Measurements from ENCODE around the gene TANGO2. TPM values are rescaled to one million over a fixed set of nuclear protein-coding genes. Genes with fewer than 3 reads are reported as not detected.

The TANGO2 gene
- total and polyA plus RNA-seq, 4 donors = 24.8 to 45.3 (median 36.6) TPM

DNA sequence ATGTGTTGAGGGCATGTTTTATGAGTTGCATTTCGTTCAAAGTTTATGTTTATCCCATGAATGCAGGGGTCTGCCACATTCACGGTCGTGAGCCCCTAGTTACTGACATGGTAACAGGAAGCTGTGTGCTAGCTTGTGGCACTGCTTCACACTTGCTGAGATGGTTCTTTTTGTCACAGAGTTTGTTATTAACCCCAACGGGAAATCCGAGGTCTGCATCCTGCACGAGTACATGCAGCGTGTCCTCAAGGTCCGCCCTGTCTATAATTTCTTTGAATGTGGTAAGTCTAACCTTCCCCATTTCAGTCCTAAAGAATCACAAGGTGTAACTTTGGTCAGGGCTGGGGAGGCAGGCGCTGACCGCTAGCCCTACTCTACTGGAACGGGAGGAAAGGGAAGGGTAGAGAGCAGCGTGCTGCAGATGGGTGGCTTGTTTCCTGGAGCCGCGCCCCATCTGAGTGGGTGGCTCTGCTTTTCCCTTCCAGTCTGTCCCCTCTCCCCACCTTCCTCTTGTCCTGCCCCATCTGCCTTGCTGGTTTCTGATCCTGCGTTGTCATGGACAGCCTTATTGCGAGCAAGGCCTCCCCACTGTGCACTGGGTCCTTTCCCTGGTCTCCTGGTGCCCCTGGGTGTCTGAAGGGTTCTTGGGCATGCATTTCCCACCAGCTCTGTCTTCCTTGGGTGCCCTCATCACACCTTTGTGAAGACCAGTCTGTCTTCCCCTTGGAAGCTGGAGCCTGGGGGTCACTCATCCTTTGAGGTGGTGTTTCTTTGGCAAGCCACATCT lies 71.0 kb downstream of the TANGO2 start:
- H3K4me1 ChIP-seq (ENCODE audit: control insufficient read depth in 1 of 2, insufficient read depth in 2 of 2, low read length in 2 of 2) = no peaks in the 10 kb centered on the region
- no peak for ATAC-seq (ENCODE audit: low FRiP score)
- no peak overlapping the region for H3K4me3 ChIP-seq (ENCODE audit: low read length in 2 of 2)
- H3K36me3 ChIP-seq (ENCODE audit: control insufficient read depth in 1 of 2, insufficient read depth in 2 of 2, low read length in 1 of 2) = peaks cover 2 to 7% of the 10 kb centered on the region in 2 donors
- H3K27me3 ChIP-seq (ENCODE audit: control insufficient read depth in 1 of 2, insufficient read depth in 2 of 2, low read length in 1 of 2) = no peaks in the 10 kb centered on the region
- H3K27ac ChIP-seq (ENCODE audit: low read depth in 1 of 2, low read length in 2 of 2) = no peak overlapping the region
- DNase-seq = peak; percentile 23 to 25
- WGBS, 2 donors = 94 to 95% methylated on average over 16 of the region's 16 CpGs
- no peaks in the 10 kb centered on the region for H3K9me3 ChIP-seq (ENCODE audit: control insufficient read depth, low read length)
- intact Hi-C loops (cut with DNase I) = no loop called here

GRCh38 chr22:20092477-20092854 lies 71.6 kb downstream of the TANGO2 start:
- Histone ChIP-seq H3K4me3 (ENCODE audit: low read length in 2 of 2) (no peak overlapping the region), H3K27ac (ENCODE audit: low read depth in 1 of 2, low read length in 2 of 2) (no peak overlapping the region), H3K9me3 (ENCODE audit: control insufficient read depth, low read length) (no peaks in the 10 kb centered on the region), H3K27me3 (ENCODE audit: control insufficient read depth in 1 of 2, insufficient read depth in 2 of 2, low read length in 1 of 2) (no peaks in the 10 kb centered on the region), H3K36me3 (ENCODE audit: control insufficient read depth in 1 of 2, insufficient read depth in 2 of 2, low read length in 1 of 2) (peaks cover 2 to 7% of the 10 kb centered on the region in 2 donors), H3K4me1 (ENCODE audit: control insufficient read depth in 1 of 2, insufficient read depth in 2 of 2, low read length in 2 of 2) (no peaks in the 10 kb centered on the region)
- intact Hi-C loops (cut with DNase I) = no loop called here
- DNase-seq (peak; percentile 18 to 48), ATAC-seq (ENCODE audit: low FRiP score) (no peak)
- 93 to 94% methylated on average over 11 of the region's 11 CpGs for WGBS, 2 donors

GRCh38 chr22:20093418-20094196 lies 72.7 kb downstream of the TANGO2 start:
- Histone ChIP-seq H3K27me3 (ENCODE audit: control insufficient read depth in 1 of 2, insufficient read depth in 2 of 2, low read length in 1 of 2) (no peaks in the 10 kb centered on the region), H3K9me3 (ENCODE audit: control insufficient read depth, low read length) (no peaks in the 10 kb centered on the region), H3K4me3 (ENCODE audit: low read length in 2 of 2) (no peak overlapping the region), H3K27ac (ENCODE audit: low read depth in 1 of 2, low read length in 2 of 2) (peak overlapping the region in 1 of 2 donors; percentile 49), H3K36me3 (ENCODE audit: control insufficient read depth in 1 of 2, insufficient read depth in 2 of 2, low read length in 1 of 2) (peaks cover 0 to 4% of the 10 kb centered on the region in 2 donors), H3K4me1 (ENCODE audit: control insufficient read depth in 1 of 2, insufficient read depth in 2 of 2, low read length in 2 of 2) (no peaks in the 10 kb centered on the region)
- 29 to 39% methylated on average over 13 of the region's 13 CpGs for WGBS, 2 donors
- DNase-seq (peak; percentile 68 to 78), ATAC-seq (ENCODE audit: low FRiP score) (peak; percentile 86)
- intact Hi-C loops (cut with DNase I) = no loop called here

- no peak overlapping the region for H3K4me3 ChIP-seq (ENCODE audit: low read length in 2 of 2)
- no peaks in the 10 kb centered on the region for H3K9me3 ChIP-seq (ENCODE audit: control insufficient read depth, low read length)
- H3K27me3 ChIP-seq (ENCODE audit: control insufficient read depth in 1 of 2, insufficient read depth in 2 of 2, low read length in 1 of 2) = no peaks in the 10 kb centered on the region
- no peaks in the 10 kb centered on the region for H3K4me1 ChIP-seq (ENCODE audit: control insufficient read depth in 1 of 2, insufficient read depth in 2 of 2, low read length in 2 of 2)
- ATAC-seq (ENCODE audit: low FRiP score) (no peak), DNase-seq (peak; percentile 38 to 61)
- intact Hi-C loops (cut with DNase I) = no loop called here
- peaks cover 0 to 4% of the 10 kb centered on the region in 2 donors for H3K36me3 ChIP-seq (ENCODE audit: control insufficient read depth in 1 of 2, insufficient read depth in 2 of 2, low read length in 1 of 2)
- H3K27ac ChIP-seq (ENCODE audit: low read depth in 1 of 2, low read length in 2 of 2) = no peak overlapping the region
- WGBS, 2 donors = 83% methylated on average over 15 of the region's 15 CpGs
Measured at GRCh38 chr22:20094197-20094807, 73.4 kb downstream of the TANGO2 start.

DNA sequence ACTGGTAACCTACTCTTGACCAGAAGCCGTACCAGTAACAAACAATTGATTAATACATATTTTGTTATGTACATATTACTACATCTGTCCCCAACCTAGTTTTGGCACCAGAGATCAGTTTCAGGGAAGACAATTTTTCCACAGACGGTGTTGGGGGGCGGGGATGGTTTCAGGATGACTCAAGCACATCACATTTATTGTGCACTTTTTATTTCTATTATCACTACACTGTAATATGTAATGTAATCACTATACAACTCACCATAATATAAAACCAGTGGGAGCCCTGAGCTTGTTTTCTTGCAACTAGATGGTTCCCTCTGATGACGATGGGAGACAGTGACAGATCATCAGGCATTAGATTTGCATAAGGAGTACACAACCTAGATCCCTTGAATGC lies 74.6 kb downstream of the TANGO2 start:
- no peaks in the 10 kb centered on the region for H3K4me1 ChIP-seq (ENCODE audit: control insufficient read depth in 1 of 2, insufficient read depth in 2 of 2, low read length in 2 of 2)
- H3K27ac ChIP-seq (ENCODE audit: low read depth in 1 of 2, low read length in 2 of 2) = no peak overlapping the region
- H3K4me3 ChIP-seq (ENCODE audit: low read length in 2 of 2) = no peak overlapping the region
- no peaks in the 10 kb centered on the region for H3K9me3 ChIP-seq (ENCODE audit: control insufficient read depth, low read length)
- H3K27me3 ChIP-seq (ENCODE audit: control insufficient read depth in 1 of 2, insufficient read depth in 2 of 2, low read length in 1 of 2) = no peaks in the 10 kb centered on the region
- WGBS, 2 donors = 98 to 99% methylated on average over 4 of the region's 4 CpGs
- intact Hi-C loops (cut with DNase I) = no loop called here
- DNase-seq (peak in 1 of 2 donors; percentile 6), ATAC-seq (ENCODE audit: low FRiP score) (no peak)
- H3K36me3 ChIP-seq (ENCODE audit: control insufficient read depth in 1 of 2, insufficient read depth in 2 of 2, low read length in 1 of 2) = peaks cover 4% of the 10 kb centered on the region in 2 donors

GRCh38 chr22:20096574-20097420 lies 75.9 kb downstream of the TANGO2 start:
- ATAC-seq (ENCODE audit: low FRiP score) (no peak), DNase-seq (no peak)
- peaks cover 2 to 4% of the 10 kb centered on the region in 2 donors for H3K36me3 ChIP-seq (ENCODE audit: control insufficient read depth in 1 of 2, insufficient read depth in 2 of 2, low read length in 1 of 2)
- WGBS, 2 donors = 98 to 100% methylated on average over 2 of the region's 2 CpGs
- intact Hi-C loops (cut with DNase I) = no loop called here
- no peak overlapping the region for H3K27ac ChIP-seq (ENCODE audit: low read depth in 1 of 2, low read length in 2 of 2)
- no peak overlapping the region for H3K4me3 ChIP-seq (ENCODE audit: low read length in 2 of 2)
- no peaks in the 10 kb centered on the region for H3K4me1 ChIP-seq (ENCODE audit: control insufficient read depth in 1 of 2, insufficient read depth in 2 of 2, low read length in 2 of 2)
- H3K27me3 ChIP-seq (ENCODE audit: control insufficient read depth in 1 of 2, insufficient read depth in 2 of 2, low read length in 1 of 2) = no peaks in the 10 kb centered on the region
- H3K9me3 ChIP-seq (ENCODE audit: control insufficient read depth, low read length) = no peaks in the 10 kb centered on the region

GRCh38 chr22:20099099-20099711 lies 78.3 kb downstream of the TANGO2 start:
- H3K36me3 ChIP-seq (ENCODE audit: control insufficient read depth in 1 of 2, insufficient read depth in 2 of 2, low read length in 1 of 2) = peaks cover 4 to 6% of the 10 kb centered on the region in 2 donors
- no peak for ATAC-seq (ENCODE audit: low FRiP score)
- peak; percentile 12 to 59 for DNase-seq
- WGBS, 2 donors = 93 to 94% methylated on average over 6 of the region's 6 CpGs
- intact Hi-C loops (cut with DNase I) = no loop called here
- no peaks in the 10 kb centered on the region for H3K27me3 ChIP-seq (ENCODE audit: control insufficient read depth in 1 of 2, insufficient read depth in 2 of 2, low read length in 1 of 2)
- no peak overlapping the region for H3K27ac ChIP-seq (ENCODE audit: low read depth in 1 of 2, low read length in 2 of 2)
- H3K4me3 ChIP-seq (ENCODE audit: low read length in 2 of 2) = no peak overlapping the region
- H3K4me1 ChIP-seq (ENCODE audit: control insufficient read depth in 1 of 2, insufficient read depth in 2 of 2, low read length in 2 of 2) = no peaks in the 10 kb centered on the region
- no peaks in the 10 kb centered on the region for H3K9me3 ChIP-seq (ENCODE audit: control insufficient read depth, low read length)

DNA sequence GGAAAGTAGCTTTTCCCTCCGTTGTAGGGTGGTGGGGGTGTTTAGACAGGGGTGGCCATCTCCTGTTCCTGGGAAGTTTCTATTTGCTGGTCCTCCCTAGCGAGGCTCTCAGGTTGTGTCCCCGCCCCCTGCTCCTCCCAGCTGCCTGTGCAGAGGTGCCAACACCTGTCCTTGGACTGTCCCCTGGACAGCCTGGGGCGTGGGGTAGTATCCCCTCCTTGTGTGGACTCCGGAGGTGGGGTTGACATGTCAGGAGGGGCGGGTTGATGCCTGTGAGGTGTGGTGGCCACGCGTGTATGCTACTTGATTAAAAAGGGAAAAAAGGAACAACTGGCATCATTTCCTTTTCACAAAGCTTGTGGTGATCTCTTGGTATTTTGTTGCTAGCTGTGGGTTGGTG lies 80.7 kb downstream of the TANGO2 start:
- no peak overlapping the region for H3K4me3 ChIP-seq (ENCODE audit: low read length in 2 of 2)
- intact Hi-C loops (cut with DNase I) = no loop called here
- H3K4me1 ChIP-seq (ENCODE audit: control insufficient read depth in 1 of 2, insufficient read depth in 2 of 2, low read length in 2 of 2) = no peaks in the 10 kb centered on the region
- no peaks in the 10 kb centered on the region for H3K9me3 ChIP-seq (ENCODE audit: control insufficient read depth, low read length)
- no peak overlapping the region for H3K27ac ChIP-seq (ENCODE audit: low read depth in 1 of 2, low read length in 2 of 2)
- no peak for ATAC-seq (ENCODE audit: low FRiP score)
- WGBS, 2 donors = 82 to 84% methylated on average over 8 of the region's 8 CpGs
- H3K27me3 ChIP-seq (ENCODE audit: control insufficient read depth in 1 of 2, insufficient read depth in 2 of 2, low read length in 1 of 2) = no peaks in the 10 kb centered on the region
- H3K36me3 ChIP-seq (ENCODE audit: control insufficient read depth in 1 of 2, insufficient read depth in 2 of 2, low read length in 1 of 2) = peaks cover 4 to 8% of the 10 kb centered on the region in 2 donors
- DNase-seq = peak; percentile 34 to 75
